ENCODE results near the gene SLC7A7.
"Not testable (repeated sequence)": the region's sequence is repeated elsewhere in the genome, so short reads cannot be mapped to it uniquely, and the experiment has no call there.

SLC7A7 gene

DNA sequence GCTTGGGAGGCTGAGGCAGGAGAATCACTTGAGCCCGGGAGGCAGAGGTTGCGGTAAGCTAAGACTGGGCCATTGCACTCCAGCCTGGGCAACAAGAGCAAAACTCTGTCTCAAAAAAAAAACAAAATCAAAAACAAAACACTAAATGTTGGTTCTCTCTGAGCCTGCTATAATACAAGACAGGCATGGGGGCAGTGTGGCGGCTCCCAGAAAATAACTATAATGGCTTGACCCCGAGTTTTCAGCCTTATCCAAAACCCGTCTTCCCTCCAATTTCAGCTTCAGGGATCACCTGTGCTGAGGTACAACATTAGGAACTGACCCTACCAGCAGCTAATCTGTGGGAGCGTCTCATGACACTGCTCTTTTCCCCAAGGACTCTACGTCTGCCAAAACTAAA is 862 bp downstream of the SLC7A7 start:
- Mint-ChIP-seq H3K36me3 (ENCODE audit: low read depth) (no peaks in the 10 kb centered on the region), H3K4me1 (peaks cover 9% of the 10 kb centered on the region), H3K9me3 (no peaks in the 10 kb centered on the region), H3K4me3 (no peak overlapping the region), H3K27ac (no peak overlapping the region), H3K27me3 (no peaks in the 10 kb centered on the region)
- DNase-seq (no peak), ATAC-seq (no peak)

GRCh38 chr14:22813145-22813544 is 2.1 kb downstream of the SLC7A7 start:
- no peak for ATAC-seq
- no peak for DNase-seq
- H3K27me3 Mint-ChIP-seq, result no peaks in the 10 kb centered on the region
- H3K27ac Mint-ChIP-seq, result no peak overlapping the region
- H3K36me3 Mint-ChIP-seq (ENCODE audit: low read depth), result no peaks in the 10 kb centered on the region
- H3K4me3 Mint-ChIP-seq, result no peak overlapping the region
- peaks cover 7% of the 10 kb centered on the region for H3K4me1 Mint-ChIP-seq
- no peaks in the 10 kb centered on the region for H3K9me3 Mint-ChIP-seq

DNA sequence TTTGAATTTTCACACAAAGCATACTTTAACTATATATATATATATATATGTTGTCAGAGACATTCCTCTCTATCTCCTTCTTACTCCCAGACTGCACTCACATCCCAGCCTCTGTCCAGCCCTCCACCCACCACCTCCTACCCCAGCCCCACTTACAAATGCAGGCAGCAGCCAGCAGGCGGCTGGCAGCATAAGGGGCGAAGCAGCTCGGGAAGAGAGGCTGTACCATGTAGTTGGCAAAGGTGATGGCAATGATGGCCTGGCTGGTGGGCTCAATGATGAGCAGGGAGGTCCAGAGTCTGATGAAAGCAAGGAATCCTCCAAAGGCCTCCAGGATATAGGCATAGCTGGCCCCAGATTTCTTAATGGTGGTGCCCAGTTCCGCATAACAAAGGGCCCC is 2.5 kb downstream of the SLC7A7 start:
- Mint-ChIP-seq H3K9me3 (no peaks in the 10 kb centered on the region), H3K36me3 (ENCODE audit: low read depth) (no peaks in the 10 kb centered on the region), H3K27me3 (no peaks in the 10 kb centered on the region), H3K4me3 (no peak overlapping the region), H3K4me1 (peaks cover 7% of the 10 kb centered on the region), H3K27ac (no peak overlapping the region)
- ATAC-seq (no peak), DNase-seq (no peak)

DNA sequence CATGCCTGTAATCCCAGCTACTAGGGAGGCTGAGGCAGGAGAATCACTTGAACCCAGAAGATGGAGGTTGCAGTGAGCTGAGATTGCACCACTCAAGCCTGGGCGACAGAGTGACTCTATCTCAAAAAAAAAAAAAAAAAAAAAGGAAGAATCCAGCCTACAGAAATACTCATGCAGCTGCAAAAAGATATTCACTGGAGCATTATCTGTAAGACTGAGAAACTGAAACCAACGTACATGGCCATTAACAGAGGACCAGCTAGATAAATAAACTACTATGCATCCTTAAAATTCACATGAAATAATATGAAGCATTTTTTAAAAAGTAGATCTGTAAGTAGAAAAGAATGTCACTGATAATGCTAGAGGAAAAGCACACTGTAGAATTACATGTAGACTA is 3.5 kb downstream of the SLC7A7 start:
- Mint-ChIP-seq H3K27ac (no peak overlapping the region), H3K27me3 (no peaks in the 10 kb centered on the region), H3K4me1 (peaks cover 9% of the 10 kb centered on the region), H3K4me3 (no peak overlapping the region), H3K9me3 (no peaks in the 10 kb centered on the region), H3K36me3 (ENCODE audit: low read depth) (no peaks in the 10 kb centered on the region)
- ATAC-seq (no peak), DNase-seq (no peak)

DNA sequence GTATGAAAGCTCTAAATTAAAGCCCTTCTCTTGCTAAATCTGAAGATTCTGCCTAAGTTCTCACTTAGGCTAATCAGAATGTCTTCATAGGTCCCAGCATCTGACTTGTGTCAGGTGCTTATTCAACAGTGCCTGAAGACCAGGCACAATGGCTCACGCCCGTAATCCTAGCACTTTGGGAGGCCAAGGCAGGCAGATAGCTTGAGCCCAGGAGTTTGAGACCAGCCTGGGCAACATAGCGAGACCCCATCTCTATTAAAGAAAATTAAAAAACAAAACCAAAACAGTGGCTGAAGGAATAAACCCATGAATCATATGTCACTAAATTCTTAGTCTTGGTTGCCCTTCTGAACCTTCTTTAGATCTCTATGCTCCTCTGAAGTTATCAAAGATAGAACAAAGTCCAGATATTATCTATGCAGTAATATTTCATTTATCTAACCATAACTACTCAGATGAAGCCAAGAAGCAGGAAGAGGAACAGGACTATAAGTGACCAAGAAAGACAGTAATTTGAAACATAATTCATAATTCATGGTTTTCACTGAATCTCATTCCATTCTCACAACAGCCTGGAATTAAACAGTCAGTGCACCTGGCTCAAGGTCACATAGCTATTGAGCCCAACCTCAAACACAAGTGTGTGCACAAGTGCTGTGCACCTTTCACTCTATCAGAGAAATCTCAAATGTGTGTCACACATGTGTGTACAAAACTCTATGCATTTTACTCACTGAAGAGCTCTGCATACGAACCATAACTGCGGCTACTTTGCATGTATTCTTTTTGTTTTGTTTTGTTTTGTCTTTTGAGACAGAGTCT is 6.6 kb downstream of the SLC7A7 start:
- DNase-seq (no peak), ATAC-seq (no peak)
- H3K4me3 Mint-ChIP-seq, result no peak overlapping the region
- H3K4me1 Mint-ChIP-seq, result peaks cover 10% of the 10 kb centered on the region
- H3K27ac Mint-ChIP-seq, result no peak overlapping the region
- no peaks in the 10 kb centered on the region for H3K9me3 Mint-ChIP-seq
- no peaks in the 10 kb centered on the region for H3K36me3 Mint-ChIP-seq (ENCODE audit: low read depth)
- peaks cover 2% of the 10 kb centered on the region for H3K27me3 Mint-ChIP-seq

- peaks cover 2% of the 10 kb centered on the region for H3K27me3 Mint-ChIP-seq
- no peak overlapping the region for H3K27ac Mint-ChIP-seq
- ATAC-seq (no peak), DNase-seq (no peak)
- H3K4me1 Mint-ChIP-seq, result peaks cover 13% of the 10 kb centered on the region
- no peaks in the 10 kb centered on the region for H3K36me3 Mint-ChIP-seq (ENCODE audit: low read depth)
- H3K4me3 Mint-ChIP-seq, result no peak overlapping the region
- H3K9me3 Mint-ChIP-seq, result no peaks in the 10 kb centered on the region
Observed at GRCh38 chr14:22807432-22808087, 7.7 kb downstream of the SLC7A7 start.

- not testable (repeated sequence) for H3K27ac Mint-ChIP-seq; H3K27me3 Mint-ChIP-seq; DNase-seq; H3K36me3 Mint-ChIP-seq (ENCODE audit: low read depth); ATAC-seq; H3K9me3 Mint-ChIP-seq; H3K4me3 Mint-ChIP-seq; H3K4me1 Mint-ChIP-seq
Observed at GRCh38 chr14:22805235-22805634, 10.0 kb downstream of the SLC7A7 start.

DNA sequence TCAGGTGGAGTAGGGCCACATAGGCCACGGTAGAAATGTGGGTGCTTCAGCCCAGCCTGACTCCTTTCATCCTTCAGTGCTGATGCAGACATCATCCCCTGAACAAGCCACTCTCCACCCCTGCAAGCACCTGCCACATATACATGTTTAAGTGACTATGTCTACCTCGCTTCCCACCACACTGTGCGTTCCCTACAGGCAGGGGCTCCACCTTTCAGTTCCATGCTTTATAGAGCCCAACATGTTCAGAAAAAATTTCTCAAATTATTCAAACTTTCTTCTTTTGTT is 11.6 kb downstream of the SLC7A7 start:
- H3K36me3 Mint-ChIP-seq (ENCODE audit: low read depth), result no peaks in the 10 kb centered on the region
- no peak overlapping the region for H3K27ac Mint-ChIP-seq
- H3K9me3 Mint-ChIP-seq, result no peaks in the 10 kb centered on the region
- ATAC-seq, result no peak
- peaks cover 9% of the 10 kb centered on the region for H3K27me3 Mint-ChIP-seq
- H3K4me1 Mint-ChIP-seq, result peaks cover 9% of the 10 kb centered on the region
- H3K4me3 Mint-ChIP-seq, result no peak overlapping the region
- DNase-seq, result no peak

DNA sequence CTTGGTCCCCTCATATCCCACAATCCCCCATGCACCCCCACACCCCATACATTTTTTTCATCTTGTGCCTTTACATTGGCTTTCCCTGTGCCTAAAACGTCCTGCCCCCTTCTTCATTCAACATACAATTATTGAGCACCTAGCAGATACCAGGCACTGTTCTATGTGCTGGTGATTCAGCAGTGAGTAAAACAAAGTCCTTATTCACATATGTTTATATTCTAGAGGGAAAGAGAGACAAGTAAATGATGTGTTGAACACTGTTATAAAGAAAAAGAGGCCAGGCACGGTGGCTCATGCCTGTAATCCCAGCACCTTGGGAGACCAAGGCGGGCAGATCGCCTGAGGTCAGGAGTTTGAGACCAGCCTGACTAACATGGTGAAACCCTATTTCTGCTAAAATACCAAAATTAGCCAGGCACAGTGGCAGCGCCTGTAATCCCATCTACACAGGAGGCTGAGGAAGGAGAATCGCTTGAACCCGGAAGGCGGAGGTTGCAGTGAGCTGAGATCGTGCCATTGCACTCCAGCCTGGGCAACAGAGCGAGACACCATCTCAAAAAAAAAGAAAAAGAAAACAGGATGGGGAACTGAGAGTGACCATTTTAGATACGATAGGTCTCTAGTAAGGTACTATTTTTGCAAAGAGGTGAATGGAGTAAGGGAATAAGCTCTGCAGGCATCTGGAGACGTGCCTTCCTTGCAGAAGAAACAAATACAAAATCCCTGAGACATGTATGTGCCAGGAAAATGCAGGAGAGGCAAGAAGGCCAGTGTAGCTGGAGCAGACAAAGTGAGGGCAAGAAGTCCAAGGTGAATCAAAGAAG is 12.2 kb downstream of the SLC7A7 start:
- Mint-ChIP-seq H3K36me3 (ENCODE audit: low read depth) (no peaks in the 10 kb centered on the region), H3K9me3 (no peaks in the 10 kb centered on the region), H3K4me1 (peaks cover 9% of the 10 kb centered on the region), H3K27ac (no peak overlapping the region), H3K27me3 (peaks cover 9% of the 10 kb centered on the region), H3K4me3 (no peak overlapping the region)
- no peak for ATAC-seq
- DNase-seq, result no peak

GRCh38 chr14:22801716-22802115 is 13.5 kb downstream of the SLC7A7 start:
- Mint-ChIP-seq H3K27ac (no peak overlapping the region), H3K4me3 (no peak overlapping the region), H3K36me3 (ENCODE audit: low read depth) (no peaks in the 10 kb centered on the region), H3K9me3 (no peaks in the 10 kb centered on the region), H3K4me1 (peaks cover 7% of the 10 kb centered on the region), H3K27me3 (peaks cover 9% of the 10 kb centered on the region)
- DNase-seq, result no peak
- no peak for ATAC-seq

DNA sequence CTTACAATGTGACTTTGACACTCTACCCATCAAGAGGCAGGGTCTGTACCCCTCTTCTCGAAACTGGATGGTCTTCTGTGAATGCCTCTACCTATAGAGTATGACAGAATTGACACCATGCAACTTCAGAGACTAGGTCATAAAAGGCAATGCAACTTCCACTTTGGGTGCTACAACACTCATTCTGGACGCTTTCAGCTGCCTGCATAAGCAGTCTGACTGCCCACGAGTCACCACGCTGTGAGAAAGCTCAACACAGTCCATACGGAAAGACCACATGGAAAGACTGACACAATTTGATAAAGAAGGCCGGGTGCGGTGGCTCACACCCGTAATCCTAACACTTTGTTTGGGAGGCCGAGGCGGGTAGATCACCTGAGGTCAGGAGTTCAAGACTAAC is 14.9 kb downstream of the SLC7A7 start:
- peaks cover 11% of the 10 kb centered on the region for H3K27me3 Mint-ChIP-seq
- H3K27ac Mint-ChIP-seq, result no peak overlapping the region
- no peaks in the 10 kb centered on the region for H3K36me3 Mint-ChIP-seq (ENCODE audit: low read depth)
- ATAC-seq (no peak), DNase-seq (no peak)
- H3K4me3 Mint-ChIP-seq, result no peak overlapping the region
- peaks cover 11% of the 10 kb centered on the region for H3K4me1 Mint-ChIP-seq
- no peaks in the 10 kb centered on the region for H3K9me3 Mint-ChIP-seq

DNA sequence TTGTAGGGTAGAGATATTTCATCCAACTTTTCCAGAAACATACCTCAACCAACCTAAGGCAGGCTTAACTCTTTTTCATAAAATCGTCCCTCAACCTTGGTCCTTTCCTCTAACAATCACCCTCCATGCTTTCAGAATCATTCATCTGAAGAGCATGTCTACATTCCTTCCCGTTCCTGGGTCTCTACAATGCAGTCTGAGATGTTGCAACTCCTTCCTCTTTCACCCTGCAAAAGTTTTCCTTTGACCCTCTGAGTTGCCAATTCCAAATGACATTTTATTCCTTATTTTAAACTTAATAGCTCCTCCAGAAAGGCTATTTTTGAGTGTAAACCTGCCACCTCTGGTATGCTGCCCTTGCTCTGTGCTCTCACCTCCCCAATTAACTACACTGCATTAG is 16.7 kb downstream of the SLC7A7 start:
- DNase-seq, result no peak
- no peak for ATAC-seq
- Mint-ChIP-seq H3K4me1 (peaks cover 9% of the 10 kb centered on the region), H3K27ac (no peak overlapping the region), H3K4me3 (no peak overlapping the region), H3K27me3 (peaks cover 11% of the 10 kb centered on the region), H3K9me3 (no peaks in the 10 kb centered on the region), H3K36me3 (ENCODE audit: low read depth) (no peaks in the 10 kb centered on the region)

DNA sequence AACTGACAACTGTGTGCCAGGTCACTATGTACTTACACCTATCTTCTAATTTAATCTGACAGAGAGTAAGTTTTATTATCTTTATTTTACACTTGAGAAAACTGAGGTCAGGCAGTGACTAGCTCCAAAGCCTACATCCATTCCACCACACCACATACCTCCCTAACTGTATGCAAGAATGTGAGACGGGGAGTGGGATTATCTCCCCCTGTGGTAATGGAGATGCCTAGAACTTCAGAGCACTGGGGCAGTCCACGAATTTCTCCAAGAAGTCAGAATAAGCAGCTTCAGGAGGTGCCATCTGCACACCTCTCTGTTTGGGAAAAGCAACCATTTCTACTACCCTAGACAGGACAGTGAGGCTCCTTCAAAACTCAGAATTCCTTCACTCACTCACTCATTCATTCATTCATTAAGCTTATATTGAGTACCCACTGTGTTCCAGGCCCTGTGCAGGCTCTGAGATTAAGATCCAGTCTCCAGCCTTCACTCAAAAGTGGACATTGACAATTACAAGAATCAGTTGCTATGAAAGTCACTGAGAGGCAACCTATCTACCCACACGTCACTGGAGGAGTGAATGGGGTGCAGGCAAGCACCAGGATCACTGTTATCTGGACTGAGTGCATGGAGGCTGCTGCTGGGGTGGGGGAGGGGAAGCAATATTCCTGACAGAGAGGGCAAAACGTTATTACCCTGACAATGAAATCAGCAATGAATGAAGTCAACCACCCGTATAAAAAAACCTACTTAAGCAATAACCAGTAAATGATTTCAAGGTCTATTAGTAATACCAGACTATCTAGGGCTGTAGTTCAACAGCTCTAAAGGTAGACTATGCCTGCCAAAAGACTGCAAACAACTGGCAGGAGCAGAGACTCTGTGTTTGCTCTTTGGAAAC is 18.0 kb downstream of the SLC7A7 start:
- H3K36me3 Mint-ChIP-seq (ENCODE audit: low read depth), result no peaks in the 10 kb centered on the region
- no peak overlapping the region for H3K4me3 Mint-ChIP-seq

GRCh38 chr14:22796087-22796707 is 19.0 kb downstream of the SLC7A7 start:
- Mint-ChIP-seq H3K4me1 (peaks cover 6% of the 10 kb centered on the region), H3K27me3 (peaks cover 9% of the 10 kb centered on the region), H3K4me3 (no peak overlapping the region), H3K9me3 (no peaks in the 10 kb centered on the region), H3K36me3 (ENCODE audit: low read depth) (no peaks in the 10 kb centered on the region), H3K27ac (no peak overlapping the region)
- no peak for ATAC-seq
- no peak for DNase-seq

More for the DNA sequence above, 18.0 kb downstream of the SLC7A7 start:
- ATAC-seq (no peak), DNase-seq (no peak)
- no peak overlapping the region for H3K27ac Mint-ChIP-seq
- H3K4me1 Mint-ChIP-seq, result peaks cover 6% of the 10 kb centered on the region
- H3K9me3 Mint-ChIP-seq, result no peaks in the 10 kb centered on the region
- peaks cover 11% of the 10 kb centered on the region for H3K27me3 Mint-ChIP-seq
